Choroid plexus epithelial cell (primary cell): Measurements from ENCODE around the gene PIGC.

ENCODE experiments used
- DNase-seq: peaks from one replicate; pipeline ENCODE4 v3.0.0-alpha.2; 2010; ENCODE audit warnings: low read depth
- H3K4me3 ChIP-seq: 2 replicates; pipeline ENCODE4 v1.5.1; 2011; ENCODE audit warnings: low read depth, mild to moderate bottlenecking, control low read depth, low read length, moderate library complexity
- TF ChIP-seq, protein P1 (sequence below): conservative IDR thresholded peaks from 2 replicates; pipeline ENCODE4 v1.5.1; 2011; ENCODE audit warnings: low read depth, mild to moderate bottlenecking, control low read depth, inconsistent platforms, low read length, moderate library complexity

PIGC gene

DNA sequence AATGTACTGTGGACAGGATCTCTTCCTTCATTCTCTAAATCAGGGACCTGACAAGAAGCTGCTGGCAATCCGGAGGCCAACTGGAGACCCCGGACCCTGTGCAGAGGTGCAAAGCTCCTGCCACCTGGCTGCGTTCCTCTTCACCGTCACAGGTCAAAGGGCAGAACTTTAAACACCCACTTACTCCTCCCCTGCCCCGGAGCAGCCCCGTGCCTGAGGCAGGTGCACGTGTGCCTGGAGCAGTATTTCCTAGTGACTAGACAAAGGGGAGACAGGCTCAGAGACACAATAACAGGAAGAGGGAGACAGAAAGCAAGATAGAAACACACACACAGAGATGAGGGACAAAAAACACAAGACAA, 6.6 kb upstream of the PIGC start:
- no peak for DNase-seq
- TF ChIP-seq, protein P1, sequence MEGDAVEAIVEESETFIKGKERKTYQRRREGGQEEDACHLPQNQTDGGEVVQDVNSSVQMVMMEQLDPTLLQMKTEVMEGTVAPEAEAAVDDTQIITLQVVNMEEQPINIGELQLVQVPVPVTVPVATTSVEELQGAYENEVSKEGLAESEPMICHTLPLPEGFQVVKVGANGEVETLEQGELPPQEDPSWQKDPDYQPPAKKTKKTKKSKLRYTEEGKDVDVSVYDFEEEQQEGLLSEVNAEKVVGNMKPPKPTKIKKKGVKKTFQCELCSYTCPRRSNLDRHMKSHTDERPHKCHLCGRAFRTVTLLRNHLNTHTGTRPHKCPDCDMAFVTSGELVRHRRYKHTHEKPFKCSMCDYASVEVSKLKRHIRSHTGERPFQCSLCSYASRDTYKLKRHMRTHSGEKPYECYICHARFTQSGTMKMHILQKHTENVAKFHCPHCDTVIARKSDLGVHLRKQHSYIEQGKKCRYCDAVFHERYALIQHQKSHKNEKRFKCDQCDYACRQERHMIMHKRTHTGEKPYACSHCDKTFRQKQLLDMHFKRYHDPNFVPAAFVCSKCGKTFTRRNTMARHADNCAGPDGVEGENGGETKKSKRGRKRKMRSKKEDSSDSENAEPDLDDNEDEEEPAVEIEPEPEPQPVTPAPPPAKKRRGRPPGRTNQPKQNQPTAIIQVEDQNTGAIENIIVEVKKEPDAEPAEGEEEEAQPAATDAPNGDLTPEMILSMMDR = no peak
- no peak overlapping the region for H3K4me3 ChIP-seq

DNA sequence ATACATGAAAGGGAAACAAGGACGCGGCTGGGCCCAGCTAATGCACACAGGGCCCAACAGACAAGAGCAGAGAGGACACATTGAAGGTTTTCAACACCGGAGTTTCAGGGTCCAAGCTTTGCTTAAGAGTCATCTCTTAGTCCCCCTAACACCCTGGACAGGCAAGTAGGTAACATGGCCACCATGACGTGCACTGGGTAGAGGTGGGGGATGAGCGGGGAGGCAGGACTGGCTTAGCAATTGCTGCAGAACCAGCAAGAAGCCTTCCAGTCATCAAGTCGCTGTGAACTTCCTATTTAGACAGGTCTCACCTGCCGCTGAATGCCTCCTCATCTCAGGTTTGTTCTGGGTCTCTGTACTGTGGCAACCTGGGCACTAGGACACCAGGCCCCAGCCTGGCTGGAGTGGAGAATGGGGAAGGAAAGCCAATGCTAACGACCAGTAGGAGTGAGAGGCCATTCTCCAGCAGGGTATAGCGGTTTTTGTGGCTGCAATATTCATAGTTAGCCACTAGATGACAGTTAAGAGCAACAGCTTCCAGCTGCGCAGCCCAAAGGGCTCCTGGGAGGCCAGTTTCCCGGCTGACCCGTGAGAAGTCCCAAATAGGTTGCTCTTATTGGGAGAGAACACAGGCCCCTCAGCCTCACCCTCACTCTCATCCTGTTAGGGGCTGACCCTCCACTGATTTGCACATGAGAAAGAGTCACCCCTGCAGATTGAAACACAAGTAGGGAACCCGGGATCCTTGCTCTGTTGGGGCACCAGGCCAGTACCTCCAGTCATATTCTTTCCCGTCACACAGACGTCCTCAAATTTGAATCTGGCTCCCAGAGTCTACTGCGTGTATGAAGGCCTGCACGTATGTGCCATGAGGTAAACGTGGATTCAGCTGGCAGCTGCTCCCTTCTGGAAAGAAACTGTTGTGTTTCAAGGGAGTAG, 6.0 kb upstream of the PIGC start:
- peak; percentile 74 for DNase-seq
- no peak overlapping the region for H3K4me3 ChIP-seq
- TF ChIP-seq, protein P1 = peak; percentile 91

DNA sequence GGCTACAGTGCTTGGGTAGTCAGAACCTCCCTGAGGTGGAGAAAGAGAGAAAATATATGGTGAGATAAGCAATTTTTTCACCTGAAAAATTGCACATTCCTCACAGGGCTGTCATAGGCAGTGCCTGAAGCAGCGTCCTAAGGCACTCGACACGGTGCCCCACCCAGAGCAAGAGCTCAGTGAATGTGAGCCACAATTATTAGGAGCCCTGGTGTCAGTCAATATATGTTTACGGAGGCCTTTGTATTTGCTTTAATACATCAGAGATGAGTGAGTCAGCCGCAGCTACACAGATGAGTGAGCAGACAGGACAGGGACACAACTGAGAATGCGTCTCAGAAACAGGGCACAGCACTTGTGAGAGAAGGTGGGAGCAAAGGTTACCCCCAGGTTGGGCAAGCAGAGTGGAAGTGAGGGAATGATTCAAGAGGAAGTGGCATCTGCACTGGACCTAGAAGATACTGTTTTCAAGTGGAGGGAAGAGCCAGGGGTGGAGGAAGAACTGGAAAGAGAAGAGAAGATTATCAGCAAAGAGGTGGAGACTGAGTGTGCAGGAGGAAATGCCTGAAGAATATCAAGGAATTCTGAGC, 5.2 kb upstream of the PIGC start:
- H3K4me3 ChIP-seq = no peak overlapping the region
- TF ChIP-seq, protein P1 = no peak
- DNase-seq = no peak

DNA sequence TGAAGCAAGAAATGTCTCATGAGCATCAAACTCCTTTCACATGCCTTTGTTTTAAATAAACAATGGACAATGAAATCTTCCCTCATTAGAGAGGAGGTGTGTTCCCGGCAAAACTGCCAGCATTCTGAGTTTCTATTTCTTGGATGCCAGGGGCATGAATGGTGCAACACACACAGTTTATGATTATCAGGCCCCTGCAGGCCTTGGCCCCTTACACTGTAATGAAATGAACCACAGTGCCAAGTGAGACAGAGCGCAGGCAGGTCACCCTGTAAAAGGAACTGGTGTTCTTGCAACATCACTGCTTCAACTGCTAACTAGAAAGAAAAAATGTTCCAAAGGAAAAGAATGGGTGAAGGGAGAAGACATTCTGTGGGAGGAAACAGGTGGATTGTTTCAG, 3.8 kb upstream of the PIGC start:
- no peak overlapping the region for H3K4me3 ChIP-seq
- no peak for DNase-seq
- TF ChIP-seq, protein P1 = no peak

DNA sequence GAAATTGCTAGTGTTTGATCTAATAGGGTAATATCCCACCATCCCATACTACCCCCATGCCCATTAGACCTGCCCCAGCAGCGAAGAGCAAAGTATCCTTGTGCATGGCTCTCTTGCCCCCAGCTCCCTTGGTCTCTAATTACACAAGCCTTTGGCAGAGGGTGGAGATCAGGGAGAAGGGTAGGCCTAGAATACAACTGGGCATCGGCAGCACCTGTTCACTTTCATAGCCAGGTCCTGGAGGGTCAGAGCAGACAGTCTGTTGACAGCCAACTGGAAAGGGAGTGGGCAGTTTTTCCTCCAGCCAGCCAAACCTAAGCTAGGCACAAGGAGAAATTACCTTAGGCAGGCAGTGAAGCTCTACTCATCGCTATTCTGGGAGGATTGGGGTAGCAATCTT, 2.7 kb upstream of the PIGC start:
- DNase-seq = no peak
- TF ChIP-seq, protein P1 = no peak

DNA sequence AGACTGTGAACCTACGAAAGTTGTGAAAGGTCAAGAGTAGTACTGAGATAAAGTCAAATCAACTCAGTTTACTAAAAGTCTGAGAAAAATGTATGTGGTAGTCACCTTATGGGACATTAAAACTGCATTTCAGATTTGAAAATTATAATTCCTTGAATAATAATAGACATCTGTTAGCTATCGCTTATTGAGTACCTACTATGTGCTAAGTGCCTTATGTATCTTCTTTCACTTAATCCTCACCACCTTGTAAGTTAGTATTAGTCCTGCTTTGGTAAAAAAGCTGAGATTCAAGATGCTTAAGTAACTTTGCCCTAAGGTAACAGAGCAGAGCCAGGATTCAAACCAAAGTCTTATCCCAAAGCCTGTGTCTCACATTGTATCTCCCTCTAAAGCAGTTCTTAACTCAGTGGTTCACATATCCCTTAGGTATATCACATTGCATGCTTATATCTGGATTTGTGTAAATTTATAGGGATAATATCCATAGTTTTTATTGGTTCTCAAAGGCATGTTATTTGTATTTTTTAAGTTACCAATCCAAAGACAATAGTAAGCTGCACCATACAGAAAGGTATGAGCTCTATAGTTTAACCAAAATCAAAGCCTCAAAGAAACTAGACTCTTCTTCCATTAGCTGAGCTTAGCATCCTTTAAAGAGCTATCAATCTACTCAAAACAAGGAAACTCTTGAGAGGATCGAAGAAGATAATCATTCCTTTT, 865 bp downstream of the PIGC start:
- TF ChIP-seq, protein P1 = no peak
- DNase-seq = no peak
- peak overlapping the region; percentile 89 for H3K4me3 ChIP-seq

More for the DNA sequence above, 2.7 kb upstream of the PIGC start:
- H3K4me3 ChIP-seq = no peak overlapping the region
